Left renal cortex interstitium (tissue), 4 donors: ENCODE measurements around the gene FNDC3B. TPM values are rescaled to one million over a fixed set of nuclear protein-coding genes. Genes with fewer than 3 reads are reported as not detected.

Experiments used
- DNase-seq, 4 donors: peaks; one replicate each; pipeline ENCODE4 v3.0.0-alpha.2; 2013; ENCODE audit warnings: low read depth in 4 of 4, low spot score in 2 of 4, missing footprints in 1 of 4
- polyA plus RNA-seq, 4 donors: library from polyadenylated mRNA; unstranded; fragments of 120-200 nt; gene quantifications; one replicate each; pipeline ENCODE4 v1.2.1, GENCODE V29; 2013; ENCODE audit not compliant: insufficient read length in 4 of 4

Gene FNDC3B
- polyA plus RNA-seq, 4 donors, result 53.6 to 63.8 (median 59.8) TPM

DNA sequence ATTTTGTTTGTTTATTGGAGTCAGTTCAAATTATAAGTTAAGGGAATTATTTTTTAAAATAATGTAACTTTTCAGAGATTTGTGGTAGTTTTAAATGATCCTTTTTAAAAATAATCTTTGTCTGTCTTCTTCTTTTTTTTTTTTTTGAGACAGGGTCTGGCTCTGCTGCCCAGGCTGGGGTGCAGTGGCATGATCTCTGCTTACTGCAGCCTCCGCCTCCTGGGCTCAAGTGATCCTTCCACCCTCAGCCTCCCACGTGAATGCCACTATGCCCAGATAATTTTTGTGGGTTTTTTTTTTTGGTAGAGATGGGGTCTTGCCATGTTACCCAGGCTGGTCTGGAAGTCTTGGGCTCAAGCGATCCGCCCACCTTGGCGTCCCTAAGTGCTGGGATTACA is 12.6 kb downstream of the FNDC3B start:
- no peak for DNase-seq

- DNase-seq, result no peak
Observed at GRCh38 chr3:172052405-172052804, 13.0 kb downstream of the FNDC3B start.

- DNase-seq, result no peak
Observed at GRCh38 chr3:172054115-172054764, 14.9 kb downstream of the FNDC3B start.

DNA sequence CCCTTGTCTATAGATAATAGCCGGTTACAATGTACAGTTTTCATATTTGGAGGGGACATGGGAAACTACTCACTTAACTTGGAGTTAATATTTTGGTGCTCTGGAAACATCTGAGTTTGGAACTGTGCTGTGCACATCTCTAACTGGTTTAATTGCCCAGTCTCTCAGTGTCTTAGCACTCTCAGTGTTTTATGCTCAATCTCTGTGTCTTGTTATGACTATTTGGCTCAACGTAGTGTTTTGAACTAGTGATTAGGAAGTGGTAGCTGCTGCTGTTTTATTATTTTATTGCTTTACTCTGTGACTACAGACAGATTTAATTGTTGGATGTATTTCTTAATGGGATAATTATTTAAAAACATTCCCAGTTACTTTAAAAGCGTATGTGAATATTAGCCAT is 17.0 kb downstream of the FNDC3B start:
- no peak for DNase-seq

DNA sequence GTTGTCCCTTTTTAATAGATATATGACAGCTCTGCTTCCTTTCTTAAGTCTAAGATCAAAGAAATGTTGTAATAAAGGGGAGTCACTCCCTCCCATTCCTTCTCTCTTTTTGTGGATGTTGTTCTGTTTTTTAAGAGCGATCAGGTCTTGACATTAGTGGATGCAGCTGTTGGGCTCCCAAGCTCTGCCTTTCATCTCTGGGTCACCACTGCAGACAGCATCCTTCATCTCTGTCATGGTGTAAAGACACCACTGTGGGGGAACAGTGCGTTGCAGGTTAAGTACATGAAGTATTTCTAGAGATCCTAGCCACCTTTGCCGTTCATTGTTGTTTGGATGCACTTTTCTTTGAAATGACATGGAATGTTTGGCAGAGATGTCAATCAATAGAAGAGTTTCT is 17.7 kb downstream of the FNDC3B start:
- DNase-seq, result no peak

DNA sequence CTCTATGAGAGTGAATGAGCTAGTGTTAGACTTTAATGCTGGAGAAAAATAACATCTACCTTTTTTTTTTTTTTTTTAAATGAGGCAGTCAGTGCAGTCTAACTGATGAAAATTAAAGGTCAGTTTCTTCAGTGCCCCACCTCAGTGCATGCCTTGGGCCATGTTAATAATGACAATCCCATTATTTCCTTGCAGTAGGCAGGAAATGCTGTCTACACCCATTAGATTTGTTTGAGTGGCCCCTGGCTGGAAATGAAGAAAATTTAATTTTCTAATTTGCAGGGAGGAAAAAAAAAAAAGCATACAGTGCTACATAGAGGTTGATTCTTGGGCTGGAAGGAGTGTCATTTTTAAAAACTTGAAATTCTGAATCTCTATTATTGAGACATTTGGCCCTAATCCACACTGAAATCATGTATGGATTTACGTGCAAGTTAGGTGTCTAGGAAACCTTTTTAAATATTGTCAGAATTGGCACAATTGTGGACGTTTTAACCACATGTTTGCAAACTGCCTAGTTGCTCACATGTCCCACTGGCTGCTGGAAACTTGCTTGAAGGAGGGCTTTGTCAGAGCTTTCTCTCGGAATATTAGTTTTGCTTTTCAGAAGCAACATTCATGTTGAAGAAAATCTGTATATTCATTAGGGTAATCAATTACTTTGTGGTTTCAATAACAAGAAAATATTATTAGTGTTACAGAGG is 18.4 kb downstream of the FNDC3B start:
- no peak for DNase-seq

- no peak for DNase-seq
Observed at GRCh38 chr3:172059532-172059931, 20.2 kb downstream of the FNDC3B start.

GRCh38 chr3:172060234-172060633 is 20.9 kb downstream of the FNDC3B start:
- no peak for DNase-seq

DNA sequence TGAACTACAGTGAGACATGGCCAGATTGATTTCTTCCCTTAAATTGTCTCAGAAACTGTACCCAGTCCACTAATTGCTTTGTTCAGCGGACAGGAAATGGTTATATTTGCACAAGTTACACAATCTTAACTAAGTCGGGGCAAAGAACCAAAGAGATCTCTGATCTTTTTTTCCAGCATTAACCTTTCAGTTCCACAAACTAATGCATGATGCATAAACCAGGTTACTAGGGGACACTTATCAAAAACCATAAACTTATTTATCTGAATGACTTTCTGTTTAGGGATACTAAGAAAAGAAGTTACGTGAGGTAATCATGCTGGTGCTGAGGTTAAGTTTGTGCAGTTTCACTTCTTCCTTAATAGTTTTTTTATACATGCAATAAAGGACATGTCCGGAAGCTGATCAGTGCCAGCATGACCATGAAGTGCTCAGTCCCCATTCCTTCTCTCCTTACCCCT is 22.4 kb downstream of the FNDC3B start:
- DNase-seq, result no peak

- DNase-seq, result no peak
Observed at GRCh38 chr3:172062761-172063160, 23.4 kb downstream of the FNDC3B start.

DNA sequence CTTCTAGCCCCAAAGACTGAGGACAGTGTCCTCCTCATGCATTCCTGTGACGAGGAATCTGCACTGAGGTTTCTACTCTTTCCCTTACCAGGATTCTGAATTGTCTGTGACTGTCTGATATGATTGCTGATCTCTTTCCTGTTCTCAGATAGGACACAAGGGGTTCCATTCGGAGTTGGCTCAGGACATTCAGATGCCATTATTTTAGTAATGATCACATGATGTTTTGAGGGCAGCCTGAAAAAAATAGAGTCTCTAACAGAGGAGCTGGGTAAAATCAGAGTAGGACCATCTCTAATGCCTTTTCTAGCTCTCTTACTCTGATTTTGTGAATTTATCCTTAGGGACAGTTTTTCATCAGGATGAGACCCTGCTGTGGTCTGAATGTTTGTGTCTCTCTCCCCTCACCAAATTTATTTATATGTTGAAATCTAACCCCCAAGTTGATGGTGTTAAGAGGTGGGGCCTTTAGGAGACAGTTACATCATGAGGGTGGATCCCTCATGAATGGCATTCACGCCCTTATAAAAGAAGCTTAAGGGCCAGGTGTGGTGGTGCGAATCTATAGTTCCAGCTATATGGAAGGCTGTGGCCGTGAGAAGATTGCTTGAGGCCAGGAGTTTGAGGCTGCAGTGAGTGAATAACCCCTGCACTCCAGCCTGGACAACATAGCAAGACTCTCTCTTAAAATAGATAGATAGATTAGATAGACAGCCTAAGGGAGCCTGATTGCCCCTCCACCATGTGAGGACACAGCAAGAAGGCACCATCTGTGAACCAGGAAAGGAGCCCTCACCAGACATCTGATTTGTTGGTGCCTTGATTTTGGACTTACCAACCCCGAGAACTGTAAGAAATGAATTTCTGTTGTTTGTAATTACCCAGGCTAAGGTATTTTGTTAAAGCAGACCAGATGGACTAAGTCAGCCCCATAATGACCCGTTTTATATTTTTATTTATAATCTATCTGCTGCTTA is 24.4 kb downstream of the FNDC3B start:
- no peak for DNase-seq

- DNase-seq, result no peak
Observed at GRCh38 chr3:172065527-172065926, 26.1 kb downstream of the FNDC3B start.

- DNase-seq, result peak in 1 of 4 donors; percentile 73
Observed at GRCh38 chr3:172065967-172066762, 26.8 kb downstream of the FNDC3B start.

- DNase-seq, result no peak
Observed at GRCh38 chr3:172066880-172067796, 27.8 kb downstream of the FNDC3B start.

GRCh38 chr3:172067837-172068440 is 28.6 kb downstream of the FNDC3B start:
- no peak for DNase-seq

DNA sequence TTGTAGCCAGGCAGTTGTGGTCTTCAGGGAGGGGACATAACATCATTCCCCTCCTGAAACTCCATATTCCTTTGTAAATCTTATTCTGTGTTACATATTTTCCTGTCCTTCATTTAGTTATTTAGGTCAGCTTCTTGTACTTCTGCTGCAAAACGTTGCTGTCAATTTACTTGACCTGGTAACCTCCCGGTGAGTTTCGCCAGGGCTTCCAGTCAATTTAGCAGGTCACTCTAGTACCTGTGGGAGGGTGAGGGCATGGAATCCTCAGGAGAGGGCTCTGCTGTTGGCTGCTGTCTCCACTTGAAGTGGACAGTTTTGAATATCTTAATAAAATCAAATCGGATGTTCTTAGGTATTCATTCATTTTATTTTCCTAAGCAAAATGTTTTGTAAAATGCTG is 29.6 kb downstream of the FNDC3B start:
- DNase-seq, result no peak

- no peak for DNase-seq
Observed at GRCh38 chr3:172069478-172069877, 30.1 kb downstream of the FNDC3B start.

- DNase-seq, result no peak
Observed at GRCh38 chr3:172070269-172070668, 30.9 kb downstream of the FNDC3B start.

DNA sequence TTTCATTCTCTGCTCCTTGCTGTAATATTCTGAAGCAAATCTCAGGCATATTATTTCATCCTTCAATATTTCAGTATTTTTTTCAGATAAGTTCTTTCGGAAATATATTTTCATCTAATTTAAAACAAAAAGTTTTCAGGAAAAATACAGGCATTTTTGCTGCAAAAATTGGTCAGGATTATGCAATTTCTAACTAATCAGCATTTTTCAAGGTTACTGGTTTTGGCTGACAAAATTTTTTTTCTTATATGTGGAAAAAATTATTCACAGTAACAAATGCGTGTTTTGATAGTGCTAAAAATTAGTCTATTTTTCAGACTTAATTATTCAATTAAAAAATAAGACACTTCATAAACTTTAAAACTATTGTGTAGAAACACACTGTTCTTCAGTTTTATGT is 31.4 kb downstream of the FNDC3B start:
- no peak for DNase-seq
